ENCODE data around the gene SAP30BP.

SAP30BP gene

GRCh38 chr17:75694536-75694935 is 27.4 kb downstream of the SAP30BP start:
- no CpG with 5 or more reads among the region's 14 CpGs for WGBS (ENCODE audit: insufficient coverage, insufficient read length)
- Histone ChIP-seq H3K36me3 (ENCODE audit: control insufficient read depth, insufficient read depth, low read length) (peaks cover 10% of the 10 kb centered on the region), H3K27ac (ENCODE audit: low read length) (no peak overlapping the region)

GRCh38 chr17:75695141-75695829 is 28.1 kb downstream of the SAP30BP start:
- DNase-seq (ENCODE audit: low read depth, low spot score): no peak
- peaks cover 14% of the 10 kb centered on the region for H3K36me3 ChIP-seq (ENCODE audit: control insufficient read depth, insufficient read depth, low read length)

More at GRCh38 chr17:75694536-75694935, 27.4 kb downstream of the SAP30BP start:
- Histone ChIP-seq H3K4me1 (ENCODE audit: control insufficient read depth, insufficient read depth, low read length) (no peaks in the 10 kb centered on the region), H3K4me3 (ENCODE audit: low read length) (no peak overlapping the region), H3K27me3 (ENCODE audit: control insufficient read depth, insufficient read depth, low read length) (no peaks in the 10 kb centered on the region), H3K9me3 (ENCODE audit: control insufficient read depth, insufficient read depth, low read length) (no peaks in the 10 kb centered on the region)
- no peak for DNase-seq (ENCODE audit: low read depth, low spot score)

GRCh38 chr17:75695830-75696271 is 28.7 kb downstream of the SAP30BP start:
- no peaks in the 10 kb centered on the region for H3K9me3 ChIP-seq (ENCODE audit: control insufficient read depth, insufficient read depth, low read length)
- no peaks in the 10 kb centered on the region for H3K4me1 ChIP-seq (ENCODE audit: control insufficient read depth, insufficient read depth, low read length)
- peaks cover 20% of the 10 kb centered on the region for H3K36me3 ChIP-seq (ENCODE audit: control insufficient read depth, insufficient read depth, low read length)
- H3K4me3 ChIP-seq (ENCODE audit: low read length): no peak overlapping the region
- DNase-seq (ENCODE audit: low read depth, low spot score): no peak
- WGBS (ENCODE audit: insufficient coverage, insufficient read length): no CpG with 5 or more reads among the region's 12 CpGs
- no peaks in the 10 kb centered on the region for H3K27me3 ChIP-seq (ENCODE audit: control insufficient read depth, insufficient read depth, low read length)
- H3K27ac ChIP-seq (ENCODE audit: low read length): no peak overlapping the region

More at GRCh38 chr17:75695141-75695829, 28.1 kb downstream of the SAP30BP start:
- H3K4me3 ChIP-seq (ENCODE audit: low read length): no peak overlapping the region
- H3K27me3 ChIP-seq (ENCODE audit: control insufficient read depth, insufficient read depth, low read length): no peaks in the 10 kb centered on the region
- H3K27ac ChIP-seq (ENCODE audit: low read length): no peak overlapping the region
- H3K9me3 ChIP-seq (ENCODE audit: control insufficient read depth, insufficient read depth, low read length): no peaks in the 10 kb centered on the region
- no CpG with 5 or more reads among the region's 7 CpGs for WGBS (ENCODE audit: insufficient coverage, insufficient read length)
- H3K4me1 ChIP-seq (ENCODE audit: control insufficient read depth, insufficient read depth, low read length): no peaks in the 10 kb centered on the region

GRCh38 chr17:75697651-75698291 is 30.6 kb downstream of the SAP30BP start:
- H3K36me3 ChIP-seq (ENCODE audit: control insufficient read depth, insufficient read depth, low read length): peaks cover 31% of the 10 kb centered on the region
- no peaks in the 10 kb centered on the region for H3K27me3 ChIP-seq (ENCODE audit: control insufficient read depth, insufficient read depth, low read length)
- no peak overlapping the region for H3K4me3 ChIP-seq (ENCODE audit: low read length)
- no peaks in the 10 kb centered on the region for H3K9me3 ChIP-seq (ENCODE audit: control insufficient read depth, insufficient read depth, low read length)
- no peak overlapping the region for H3K27ac ChIP-seq (ENCODE audit: low read length)
- no peaks in the 10 kb centered on the region for H3K4me1 ChIP-seq (ENCODE audit: control insufficient read depth, insufficient read depth, low read length)
- WGBS (ENCODE audit: insufficient coverage, insufficient read length): no CpG with 5 or more reads among the region's 10 CpGs
- DNase-seq (ENCODE audit: low read depth, low spot score): no peak

- WGBS (ENCODE audit: insufficient coverage, insufficient read length): no CpG with 5 or more reads among the region's 3 CpGs
- DNase-seq (ENCODE audit: low read depth, low spot score): no peak
- Histone ChIP-seq H3K4me3 (ENCODE audit: low read length) (no peak overlapping the region), H3K4me1 (ENCODE audit: control insufficient read depth, insufficient read depth, low read length) (no peaks in the 10 kb centered on the region), H3K9me3 (ENCODE audit: control insufficient read depth, insufficient read depth, low read length) (no peaks in the 10 kb centered on the region), H3K27ac (ENCODE audit: low read length) (no peak overlapping the region), H3K36me3 (ENCODE audit: control insufficient read depth, insufficient read depth, low read length) (peaks cover 37% of the 10 kb centered on the region), H3K27me3 (ENCODE audit: control insufficient read depth, insufficient read depth, low read length) (no peaks in the 10 kb centered on the region)
Observed at GRCh38 chr17:75698659-75699058, 31.5 kb downstream of the SAP30BP start.

GRCh38 chr17:75701288-75701687 is 34.1 kb downstream of the SAP30BP start:
- H3K27ac ChIP-seq (ENCODE audit: low read length): no peak overlapping the region
- H3K9me3 ChIP-seq (ENCODE audit: control insufficient read depth, insufficient read depth, low read length): no peaks in the 10 kb centered on the region
- H3K4me1 ChIP-seq (ENCODE audit: control insufficient read depth, insufficient read depth, low read length): no peaks in the 10 kb centered on the region
- H3K36me3 ChIP-seq (ENCODE audit: control insufficient read depth, insufficient read depth, low read length): peaks cover 44% of the 10 kb centered on the region
- DNase-seq (ENCODE audit: low read depth, low spot score): no peak
- no peaks in the 10 kb centered on the region for H3K27me3 ChIP-seq (ENCODE audit: control insufficient read depth, insufficient read depth, low read length)
- WGBS (ENCODE audit: insufficient coverage, insufficient read length): no CpG with 5 or more reads among the region's 10 CpGs
- H3K4me3 ChIP-seq (ENCODE audit: low read length): no peak overlapping the region

- no CpG with 5 or more reads among the region's 12 CpGs for WGBS (ENCODE audit: insufficient coverage, insufficient read length)
Observed at GRCh38 chr17:75703191-75703590, 36.1 kb downstream of the SAP30BP start.

GRCh38 chr17:75703591-75703990 is 36.5 kb downstream of the SAP30BP start:
- H3K27ac ChIP-seq (ENCODE audit: low read length): no peak overlapping the region
- WGBS (ENCODE audit: insufficient coverage, insufficient read length): no CpG with 5 or more reads among the region's 9 CpGs
- H3K4me3 ChIP-seq (ENCODE audit: low read length): no peak overlapping the region
- no peaks in the 10 kb centered on the region for H3K27me3 ChIP-seq (ENCODE audit: control insufficient read depth, insufficient read depth, low read length)
- DNase-seq (ENCODE audit: low read depth, low spot score): no peak
- H3K36me3 ChIP-seq (ENCODE audit: control insufficient read depth, insufficient read depth, low read length): peaks cover 53% of the 10 kb centered on the region
- H3K4me1 ChIP-seq (ENCODE audit: control insufficient read depth, insufficient read depth, low read length): no peaks in the 10 kb centered on the region
- no peaks in the 10 kb centered on the region for H3K9me3 ChIP-seq (ENCODE audit: control insufficient read depth, insufficient read depth, low read length)

More at GRCh38 chr17:75703191-75703590, 36.1 kb downstream of the SAP30BP start:
- DNase-seq (ENCODE audit: low read depth, low spot score): no peak
- H3K9me3 ChIP-seq (ENCODE audit: control insufficient read depth, insufficient read depth, low read length): no peaks in the 10 kb centered on the region
- H3K4me3 ChIP-seq (ENCODE audit: low read length): no peak overlapping the region
- no peaks in the 10 kb centered on the region for H3K4me1 ChIP-seq (ENCODE audit: control insufficient read depth, insufficient read depth, low read length)
- no peak overlapping the region for H3K27ac ChIP-seq (ENCODE audit: low read length)
- peaks cover 53% of the 10 kb centered on the region for H3K36me3 ChIP-seq (ENCODE audit: control insufficient read depth, insufficient read depth, low read length)
- no peaks in the 10 kb centered on the region for H3K27me3 ChIP-seq (ENCODE audit: control insufficient read depth, insufficient read depth, low read length)

- H3K27me3 ChIP-seq (ENCODE audit: control insufficient read depth, insufficient read depth, low read length): no peaks in the 10 kb centered on the region
- H3K36me3 ChIP-seq (ENCODE audit: control insufficient read depth, insufficient read depth, low read length): peaks cover 50% of the 10 kb centered on the region
- no peaks in the 10 kb centered on the region for H3K4me1 ChIP-seq (ENCODE audit: control insufficient read depth, insufficient read depth, low read length)
- no peak overlapping the region for H3K27ac ChIP-seq (ENCODE audit: low read length)
- no peaks in the 10 kb centered on the region for H3K9me3 ChIP-seq (ENCODE audit: control insufficient read depth, insufficient read depth, low read length)
- DNase-seq (ENCODE audit: low read depth, low spot score): no peak
- WGBS (ENCODE audit: insufficient coverage, insufficient read length): no CpG with 5 or more reads among the region's 27 CpGs
- H3K4me3 ChIP-seq (ENCODE audit: low read length): no peak overlapping the region
Observed at GRCh38 chr17:75704963-75705875, 38.1 kb downstream of the SAP30BP start.

- no peak overlapping the region for H3K4me3 ChIP-seq (ENCODE audit: low read length)
Observed at GRCh38 chr17:75706042-75706728, 39.0 kb downstream of the SAP30BP start.

More at GRCh38 chr17:75706042-75706728, 39.0 kb downstream of the SAP30BP start:
- H3K36me3 ChIP-seq (ENCODE audit: control insufficient read depth, insufficient read depth, low read length): peaks cover 40% of the 10 kb centered on the region
- WGBS (ENCODE audit: insufficient coverage, insufficient read length): no CpG with 5 or more reads among the region's 20 CpGs
- H3K27ac ChIP-seq (ENCODE audit: low read length): no peak overlapping the region
- no peaks in the 10 kb centered on the region for H3K27me3 ChIP-seq (ENCODE audit: control insufficient read depth, insufficient read depth, low read length)
- no peaks in the 10 kb centered on the region for H3K4me1 ChIP-seq (ENCODE audit: control insufficient read depth, insufficient read depth, low read length)
- DNase-seq (ENCODE audit: low read depth, low spot score): no peak
- H3K9me3 ChIP-seq (ENCODE audit: control insufficient read depth, insufficient read depth, low read length): no peaks in the 10 kb centered on the region

Data from iPS DF 6.9 (cell line).